ENCODE data around the gene NOS3.

GRCh38 chr7:150994141-150994837, 3.5 kb downstream of the NOS3 start:
- TF ChIP-seq CTCF (IDR thresholded peaks at IDR 0.05; ENCODE audit: low read depth, low read length), result no peak
- no peak for TF ChIP-seq EZH2phosphoT487 (IDR thresholded peaks at IDR 0.05; ENCODE audit: low read depth)

Data from OCI-LY3 (cell line).